Measurements from ENCODE around the gene GNG7. TPM values are rescaled to one million over a fixed set of nuclear protein-coding genes. Genes with fewer than 3 reads are reported as not detected.
"Not testable (repeated sequence)": the region's sequence is repeated elsewhere in the genome, so short reads cannot be mapped to it uniquely, and the experiment has no call there.

GNG7 gene
- total RNA-seq, 1 donor from 2014 or later = 11.3 TPM

- H3K27me3 Mint-ChIP-seq = peaks cover 41% of the 10 kb centered on the region
- TF ChIP-seq, protein P1, sequence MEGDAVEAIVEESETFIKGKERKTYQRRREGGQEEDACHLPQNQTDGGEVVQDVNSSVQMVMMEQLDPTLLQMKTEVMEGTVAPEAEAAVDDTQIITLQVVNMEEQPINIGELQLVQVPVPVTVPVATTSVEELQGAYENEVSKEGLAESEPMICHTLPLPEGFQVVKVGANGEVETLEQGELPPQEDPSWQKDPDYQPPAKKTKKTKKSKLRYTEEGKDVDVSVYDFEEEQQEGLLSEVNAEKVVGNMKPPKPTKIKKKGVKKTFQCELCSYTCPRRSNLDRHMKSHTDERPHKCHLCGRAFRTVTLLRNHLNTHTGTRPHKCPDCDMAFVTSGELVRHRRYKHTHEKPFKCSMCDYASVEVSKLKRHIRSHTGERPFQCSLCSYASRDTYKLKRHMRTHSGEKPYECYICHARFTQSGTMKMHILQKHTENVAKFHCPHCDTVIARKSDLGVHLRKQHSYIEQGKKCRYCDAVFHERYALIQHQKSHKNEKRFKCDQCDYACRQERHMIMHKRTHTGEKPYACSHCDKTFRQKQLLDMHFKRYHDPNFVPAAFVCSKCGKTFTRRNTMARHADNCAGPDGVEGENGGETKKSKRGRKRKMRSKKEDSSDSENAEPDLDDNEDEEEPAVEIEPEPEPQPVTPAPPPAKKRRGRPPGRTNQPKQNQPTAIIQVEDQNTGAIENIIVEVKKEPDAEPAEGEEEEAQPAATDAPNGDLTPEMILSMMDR (IDR thresholded peaks at IDR 0.05; ENCODE audit: unreplicated experiment) = no peak
- peak overlapping the region; percentile 47 for H3K4me3 Mint-ChIP-seq (ENCODE audit: low read depth)
- no peaks in the 10 kb centered on the region for H3K36me3 Mint-ChIP-seq (ENCODE audit: insufficient read depth)
- DNase-seq (ENCODE audit: low spot score, unreplicated experiment) = no peak
- H3K9me3 Mint-ChIP-seq (ENCODE audit: low read depth) = no peaks in the 10 kb centered on the region
- H3K4me1 Mint-ChIP-seq (ENCODE audit: low read depth) = peaks cover 20% of the 10 kb centered on the region
- H3K27ac Mint-ChIP-seq = peak overlapping the region; percentile 77
These were observed 227.3 kb downstream of the GNG7 start for GRCh38 chr19:2475018-2475701.

- peak overlapping the region; percentile 77 for H3K27ac Mint-ChIP-seq
- no peaks in the 10 kb centered on the region for H3K36me3 Mint-ChIP-seq (ENCODE audit: insufficient read depth)
- H3K9me3 Mint-ChIP-seq (ENCODE audit: low read depth) = no peaks in the 10 kb centered on the region
- TF ChIP-seq, protein P1 (IDR thresholded peaks at IDR 0.05; ENCODE audit: unreplicated experiment) = peak; percentile 99
- peak; percentile 85 for DNase-seq (ENCODE audit: low spot score, unreplicated experiment)
- peaks cover 20% of the 10 kb centered on the region for H3K4me1 Mint-ChIP-seq (ENCODE audit: low read depth)
- peak overlapping the region; percentile 3 for H3K4me3 Mint-ChIP-seq (ENCODE audit: low read depth)
- H3K27me3 Mint-ChIP-seq = peaks cover 35% of the 10 kb centered on the region
These were observed 228.1 kb downstream of the GNG7 start for GRCh38 chr19:2474232-2475017.

DNA sequence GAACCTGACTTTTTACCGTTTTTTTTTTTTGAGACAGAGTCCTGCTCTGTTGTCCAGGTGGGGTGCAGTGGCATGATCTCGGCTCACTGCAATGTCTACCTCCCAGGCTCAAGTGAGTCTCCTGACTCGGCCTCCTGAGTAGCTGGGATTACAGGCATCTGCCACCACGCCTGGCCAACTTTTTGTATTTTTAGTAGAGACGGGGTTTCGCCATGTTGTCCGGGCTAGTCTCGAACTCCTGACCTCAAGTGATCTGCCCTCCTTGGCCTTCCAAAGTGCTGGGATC is 232.6 kb downstream of the GNG7 start:
- H3K9me3 Mint-ChIP-seq (ENCODE audit: low read depth); H3K27me3 Mint-ChIP-seq; H3K4me1 Mint-ChIP-seq (ENCODE audit: low read depth); H3K4me3 Mint-ChIP-seq (ENCODE audit: low read depth); H3K36me3 Mint-ChIP-seq (ENCODE audit: insufficient read depth); DNase-seq (ENCODE audit: low spot score, unreplicated experiment): not testable (repeated sequence)
- peak overlapping the region; percentile 27 for H3K27ac Mint-ChIP-seq

- Mint-ChIP-seq H3K36me3 (ENCODE audit: insufficient read depth) (no peaks in the 10 kb centered on the region), H3K4me1 (ENCODE audit: low read depth) (no peaks in the 10 kb centered on the region), H3K9me3 (ENCODE audit: low read depth) (no peaks in the 10 kb centered on the region), H3K27me3 (peaks cover 6% of the 10 kb centered on the region), H3K4me3 (ENCODE audit: low read depth) (no peak overlapping the region), H3K27ac (peak overlapping the region; percentile 27)
- DNase-seq (ENCODE audit: low spot score, unreplicated experiment) = no peak
- TF ChIP-seq, protein P1 (IDR thresholded peaks at IDR 0.05; ENCODE audit: unreplicated experiment) = no peak
These were observed 233.2 kb downstream of the GNG7 start for GRCh38 chr19:2469102-2469914.

- Mint-ChIP-seq H3K4me3 (ENCODE audit: low read depth) (no peak overlapping the region), H3K36me3 (ENCODE audit: insufficient read depth) (no peaks in the 10 kb centered on the region)
These were observed 233.9 kb downstream of the GNG7 start for GRCh38 chr19:2468596-2468995.

More at GRCh38 chr19:2468596-2468995, 233.9 kb downstream of the GNG7 start:
- TF ChIP-seq, protein P1 (IDR thresholded peaks at IDR 0.05; ENCODE audit: unreplicated experiment) = no peak
- Mint-ChIP-seq H3K9me3 (ENCODE audit: low read depth) (no peaks in the 10 kb centered on the region), H3K27ac (no peak overlapping the region), H3K27me3 (peaks cover 6% of the 10 kb centered on the region), H3K4me1 (ENCODE audit: low read depth) (no peaks in the 10 kb centered on the region)
- no peak for DNase-seq (ENCODE audit: low spot score, unreplicated experiment)
